GM12878 (cell line): ENCODE data around the gene MAPRE2. TPM values are rescaled to one million over a fixed set of nuclear protein-coding genes. Genes with fewer than 3 reads are reported as not detected.

Experiments used
- CEBPZ ChIP-seq: fragments of 150-350 bp; IDR thresholded peaks from 2 replicates; pipeline ENCODE4 v1.6.1; 2016; ENCODE audit warnings: low read depth, low read length
- HSF1 ChIP-seq: fragments of 150-350 bp; IDR thresholded peaks from 2 replicates; pipeline ENCODE4 v1.6.1; 2014; ENCODE audit warnings: mild to moderate bottlenecking, low read depth, low read length
- RUNX3 ChIP-seq: IDR thresholded peaks from 2 replicates; pipeline ENCODE4 v1.6.1; 2012; ENCODE audit warnings: low read length, inconsistent platforms
- TAF1 ChIP-seq: IDR thresholded peaks from 2 replicates; pipeline ENCODE4 v1.6.1; 2011; ENCODE audit warnings: mild to moderate bottlenecking, low read depth, low read length, borderline replicate concordance
- ZBTB33 ChIP-seq: fragments of 450-650 bp; IDR thresholded peaks from 2 replicates; pipeline ENCODE4 v1.6.1; 2017; ENCODE audit warnings: mild to moderate bottlenecking
- polyA plus RNA-seq, 11 experiments: library from polyadenylated mRNA; depleted of rRNA in 4 of 11; unstranded in 6 of 11; stranded (reverse) in 5 of 11; fragments of >200 nt; fragmentation: Nextera tagmentation in 4 of 11; fragmentation: Illumina TruSeq in 1 of 11; extraction: Ambion mirVana in 4 of 11; extraction: Trizol in 1 of 11; gene quantifications; 1 replicate in 1 of 11; 2 replicates in 10 of 11; pipeline versions ENCODE4 v1.2.1 to v1.2.3, GENCODE V29; 2011 to 2016; ENCODE audit warnings: inconsistent platforms in 2 of 11, missing spikeins in 2 of 11, low read depth in 1 of 11
- total RNA-seq, 4 experiments: library from RNA; depleted of rRNA in 3 of 4; stranded (reverse); fragments of >200 nt in 3 of 4; fragmentation: Illumina TruSeq in 1 of 4; extraction: Trizol in 1 of 4; gene quantifications; 2 replicates each; pipeline versions ENCODE4 v1.2.1 to v1.2.3, GENCODE V29; 2013 to 2021

MAPRE2 gene
- total and polyA plus RNA-seq, 10 of the 15 experiments (the other 5 are each of a cell fraction or from before 2014, with no cell fraction given): 11.0 to 50.6 (median 24.0) TPM

GRCh38 chr18:35106013-35106844, 65.0 kb downstream of the MAPRE2 start (continued):
- no peak for TF ChIP-seq HSF1
- no peak for TF ChIP-seq TAF1
- no peak for TF ChIP-seq RUNX3
- TF ChIP-seq CEBPZ: no peak
- no peak for TF ChIP-seq ZBTB33
